ENCODE measurements around the gene PTS. TPM values are rescaled to one million over a fixed set of nuclear protein-coding genes. Genes with fewer than 3 reads are reported as not detected.

The PTS gene
- total and polyA plus RNA-seq, 5 donors from 2014 or later: 7.1 to 71.5 (median 11.7) TPM

DNA sequence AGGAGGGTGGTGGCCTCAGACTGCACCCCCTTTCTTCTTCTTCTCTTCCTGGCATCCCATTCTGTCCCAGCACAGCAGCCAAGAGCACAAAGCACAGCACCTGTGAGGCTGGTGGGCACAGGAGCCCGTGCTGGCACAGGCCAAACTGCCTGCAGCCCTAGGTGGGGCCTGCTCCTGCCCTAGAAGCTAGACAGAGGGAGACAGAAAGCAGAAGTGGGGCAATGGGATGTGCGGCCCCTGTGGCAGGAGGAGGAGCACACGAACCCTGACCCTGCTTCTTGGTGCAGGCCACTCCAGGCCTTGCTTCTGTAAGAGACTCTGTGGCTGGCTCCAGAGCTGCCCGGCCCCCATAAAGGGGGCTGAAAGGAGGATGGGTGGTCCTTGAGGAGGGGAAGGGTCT is 3.9 kb upstream of the PTS start:
- Histone ChIP-seq H3K27me3 (ENCODE audit: control insufficient read depth, insufficient read depth, low read length) (no peaks in the 10 kb centered on the region), H3K4me1 (ENCODE audit: control insufficient read depth, insufficient read depth, low read length, poor library complexity, severe bottlenecking) (peaks cover 11% of the 10 kb centered on the region), H3K4me3 (ENCODE audit: low read depth, low read length) (no peak overlapping the region), H3K27ac (ENCODE audit: insufficient read depth, low read length, poor library complexity, severe bottlenecking) (no peak overlapping the region), H3K36me3 (ENCODE audit: control insufficient read depth, insufficient read depth, low read length) (no peaks in the 10 kb centered on the region), H3K9me3 (ENCODE audit: control insufficient read depth in 2 of 2, low read length in 2 of 2) (no peaks in the 10 kb centered on the region)
- Mint-ChIP-seq H3K4me1 (peaks cover 7 to 22% (median 9%) of the 10 kb centered on the region in 4 donors), H3K36me3 (no peaks in the 10 kb centered on the region), H3K9me3 (no peaks in the 10 kb centered on the region), H3K4me3 (no peak overlapping the region), H3K27ac (no peak overlapping the region), H3K27me3 (no peaks in the 10 kb centered on the region)
- DNase-seq (no peak), ATAC-seq (ENCODE audit: low read depth in 2 of 2) (no peak)

DNA sequence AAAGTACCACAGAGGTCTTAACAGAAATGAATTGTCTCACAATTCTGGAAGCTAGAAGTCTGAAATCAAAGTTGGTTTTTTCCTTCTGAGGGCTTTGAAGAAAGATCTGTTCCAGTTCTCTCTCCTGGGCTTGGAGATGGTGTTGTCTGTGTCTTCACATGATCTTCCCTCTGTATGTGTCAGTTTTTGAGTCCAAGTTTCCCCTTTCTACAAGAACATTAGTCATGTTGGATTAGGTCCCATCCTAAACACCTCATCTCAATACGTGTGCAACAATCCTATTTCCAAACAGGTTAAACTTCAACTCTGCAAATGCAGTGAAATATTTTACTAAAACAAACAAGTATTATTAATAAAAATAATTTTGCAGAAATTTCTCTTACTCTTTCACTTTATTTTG is 3.1 kb upstream of the PTS start:
- Histone ChIP-seq H3K27ac (ENCODE audit: insufficient read depth, low read length, poor library complexity, severe bottlenecking) (no peak overlapping the region), H3K4me1 (ENCODE audit: control insufficient read depth, insufficient read depth, low read length, poor library complexity, severe bottlenecking) (peaks cover 15% of the 10 kb centered on the region), H3K36me3 (ENCODE audit: control insufficient read depth, insufficient read depth, low read length) (no peaks in the 10 kb centered on the region), H3K27me3 (ENCODE audit: control insufficient read depth, insufficient read depth, low read length) (no peaks in the 10 kb centered on the region), H3K4me3 (ENCODE audit: low read depth, low read length) (no peak overlapping the region), H3K9me3 (ENCODE audit: control insufficient read depth in 2 of 2, low read length in 2 of 2) (no peaks in the 10 kb centered on the region)
- DNase-seq (no peak), ATAC-seq (ENCODE audit: low read depth in 2 of 2) (no peak)
- H3K9me3 Mint-ChIP-seq: no peaks in the 10 kb centered on the region
- peaks cover under 1% of the 10 kb centered on the region for H3K36me3 Mint-ChIP-seq
- H3K27me3 Mint-ChIP-seq: no peaks in the 10 kb centered on the region
- no peak overlapping the region for H3K4me3 Mint-ChIP-seq
- peaks cover 12 to 30% (median 12%) of the 10 kb centered on the region in 4 donors for H3K4me1 Mint-ChIP-seq
- no peak overlapping the region for H3K27ac Mint-ChIP-seq

DNA sequence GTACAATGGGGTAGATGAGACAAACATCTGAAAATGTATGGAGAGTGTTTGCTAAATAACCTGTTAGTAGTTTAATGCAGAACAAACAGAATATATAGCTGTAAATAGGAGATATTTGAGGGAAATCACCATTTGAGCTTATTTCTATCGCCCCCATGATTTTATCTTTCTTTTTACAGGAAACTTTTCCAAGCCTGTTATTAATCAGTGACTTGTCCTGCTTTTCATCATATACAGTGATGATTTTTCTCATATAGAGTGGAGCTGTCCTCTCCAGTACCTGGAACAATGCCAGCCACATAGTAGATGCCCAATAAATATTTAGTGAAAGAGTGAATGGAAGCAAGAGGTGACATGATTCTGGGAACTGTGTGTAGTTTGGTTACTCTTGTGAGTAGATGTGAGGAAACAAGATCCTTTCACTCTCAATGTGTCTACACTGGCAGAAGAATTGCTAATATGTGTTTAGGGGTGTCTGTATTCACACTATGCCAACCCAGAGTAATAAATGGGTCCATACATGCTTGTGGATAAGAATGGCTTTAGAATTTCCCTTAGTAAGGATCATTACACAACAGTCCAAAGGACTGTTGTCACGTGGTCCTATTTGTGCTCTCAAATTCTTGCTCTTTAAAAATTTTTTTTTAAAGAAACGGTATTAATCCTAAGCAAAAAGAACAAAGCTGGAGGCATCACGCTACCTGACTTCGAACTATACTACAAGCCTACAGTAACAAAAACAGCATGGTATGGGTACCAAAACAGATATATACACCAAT is 2.3 kb upstream of the PTS start:
- Mint-ChIP-seq H3K36me3 (peaks cover 8% of the 10 kb centered on the region), H3K4me1 (peaks cover 16 to 37% (median 17%) of the 10 kb centered on the region in 4 donors), H3K27ac (peak overlapping the region in 1 of 3 donors; percentile 75), H3K27me3 (no peaks in the 10 kb centered on the region), H3K9me3 (no peaks in the 10 kb centered on the region), H3K4me3 (peak overlapping the region in 2 of 4 donors; percentile 30 to 76)
- ATAC-seq (ENCODE audit: low read depth in 2 of 2): no peak
- peaks cover 15% of the 10 kb centered on the region for H3K4me1 ChIP-seq (ENCODE audit: control insufficient read depth, insufficient read depth, low read length, poor library complexity, severe bottlenecking)
- no peaks in the 10 kb centered on the region for H3K27me3 ChIP-seq (ENCODE audit: control insufficient read depth, insufficient read depth, low read length)
- H3K36me3 ChIP-seq (ENCODE audit: control insufficient read depth, insufficient read depth, low read length): peaks cover 2% of the 10 kb centered on the region
- H3K27ac ChIP-seq (ENCODE audit: insufficient read depth, low read length, poor library complexity, severe bottlenecking): no peak overlapping the region
- H3K9me3 ChIP-seq (ENCODE audit: control insufficient read depth in 2 of 2, low read length in 2 of 2): no peaks in the 10 kb centered on the region
- DNase-seq: no peak
- no peak overlapping the region for H3K4me3 ChIP-seq (ENCODE audit: low read depth, low read length)

DNA sequence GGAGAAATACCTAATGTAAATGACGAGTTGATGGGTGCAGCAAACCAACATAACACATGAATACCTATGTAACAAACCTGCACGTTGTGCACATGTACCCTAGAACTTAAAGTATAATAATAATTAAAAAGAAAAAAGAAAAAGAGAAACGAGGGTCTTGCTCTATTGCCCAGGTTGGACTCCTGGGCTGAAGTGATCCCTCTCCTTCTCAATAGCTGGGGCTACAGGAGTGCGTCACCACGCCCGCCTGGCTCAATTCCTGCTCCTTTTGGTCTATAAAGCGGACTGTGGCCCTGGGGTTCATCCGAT is 521 bp upstream of the PTS start:
- Mint-ChIP-seq H3K27me3 (no peaks in the 10 kb centered on the region), H3K4me3 (peak overlapping the region; percentile 94 to 96 (median 94)), H3K36me3 (peaks cover 21% of the 10 kb centered on the region), H3K4me1 (peaks cover 16 to 41% (median 18%) of the 10 kb centered on the region in 4 donors), H3K27ac (peak overlapping the region; percentile 97 to 99 (median 98)), H3K9me3 (no peaks in the 10 kb centered on the region)
- Histone ChIP-seq H3K36me3 (ENCODE audit: control insufficient read depth, insufficient read depth, low read length) (peaks cover 16% of the 10 kb centered on the region), H3K4me3 (ENCODE audit: low read depth, low read length) (peak overlapping the region; percentile 89), H3K9me3 (ENCODE audit: control insufficient read depth in 2 of 2, low read length in 2 of 2) (no peaks in the 10 kb centered on the region), H3K27me3 (ENCODE audit: control insufficient read depth, insufficient read depth, low read length) (no peaks in the 10 kb centered on the region), H3K4me1 (ENCODE audit: control insufficient read depth, insufficient read depth, low read length, poor library complexity, severe bottlenecking) (peaks cover 15% of the 10 kb centered on the region), H3K27ac (ENCODE audit: insufficient read depth, low read length, poor library complexity, severe bottlenecking) (peak overlapping the region; percentile 93)
- DNase-seq: no peak
- no peak for ATAC-seq (ENCODE audit: low read depth in 2 of 2)

DNA sequence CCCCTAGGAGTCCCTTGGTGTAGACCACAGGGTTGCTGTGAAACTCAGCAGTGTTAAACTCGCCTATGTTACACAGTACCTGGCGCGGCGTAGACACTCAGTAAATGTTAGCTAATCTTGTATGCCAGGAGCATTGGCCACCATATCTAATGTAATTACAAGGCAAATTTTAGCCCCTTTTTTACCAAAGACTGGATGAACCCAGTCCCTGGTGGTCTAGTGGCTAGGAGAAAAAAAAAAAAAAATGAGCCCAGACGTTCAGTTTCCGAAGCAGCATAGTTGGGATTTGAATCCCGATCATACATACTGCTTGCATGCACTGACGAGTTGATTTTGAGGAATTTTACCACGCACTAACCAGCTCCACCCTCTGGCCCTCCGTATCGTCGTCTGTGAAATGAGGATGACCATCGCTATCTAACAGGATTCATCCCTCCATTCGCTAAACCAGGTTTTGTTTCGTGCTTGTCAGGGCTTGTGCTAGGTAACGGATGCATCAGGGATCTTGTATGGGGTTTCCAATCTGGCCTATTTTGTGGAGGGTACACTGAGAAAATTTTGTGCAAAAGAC is 688 bp downstream of the PTS start:
- DNase-seq (no peak), ATAC-seq (ENCODE audit: low read depth in 2 of 2) (peak; percentile 69 to 72)
- peak overlapping the region; percentile 87 for H3K4me3 ChIP-seq (ENCODE audit: low read depth, low read length)
- Mint-ChIP-seq H3K4me3 (peak overlapping the region; percentile 94 to 96 (median 94)), H3K4me1 (peaks cover 16 to 43% (median 18%) of the 10 kb centered on the region in 4 donors), H3K27ac (peak overlapping the region; percentile 97 to 99 (median 98)), H3K36me3 (peaks cover 31% of the 10 kb centered on the region), H3K27me3 (no peaks in the 10 kb centered on the region), H3K9me3 (no peaks in the 10 kb centered on the region)
- H3K9me3 ChIP-seq (ENCODE audit: control insufficient read depth in 2 of 2, low read length in 2 of 2): no peaks in the 10 kb centered on the region
- peaks cover 21% of the 10 kb centered on the region for H3K36me3 ChIP-seq (ENCODE audit: control insufficient read depth, insufficient read depth, low read length)
- no peaks in the 10 kb centered on the region for H3K27me3 ChIP-seq (ENCODE audit: control insufficient read depth, insufficient read depth, low read length)
- H3K4me1 ChIP-seq (ENCODE audit: control insufficient read depth, insufficient read depth, low read length, poor library complexity, severe bottlenecking): peaks cover 15% of the 10 kb centered on the region
- H3K27ac ChIP-seq (ENCODE audit: insufficient read depth, low read length, poor library complexity, severe bottlenecking): peak overlapping the region; percentile 93

DNA sequence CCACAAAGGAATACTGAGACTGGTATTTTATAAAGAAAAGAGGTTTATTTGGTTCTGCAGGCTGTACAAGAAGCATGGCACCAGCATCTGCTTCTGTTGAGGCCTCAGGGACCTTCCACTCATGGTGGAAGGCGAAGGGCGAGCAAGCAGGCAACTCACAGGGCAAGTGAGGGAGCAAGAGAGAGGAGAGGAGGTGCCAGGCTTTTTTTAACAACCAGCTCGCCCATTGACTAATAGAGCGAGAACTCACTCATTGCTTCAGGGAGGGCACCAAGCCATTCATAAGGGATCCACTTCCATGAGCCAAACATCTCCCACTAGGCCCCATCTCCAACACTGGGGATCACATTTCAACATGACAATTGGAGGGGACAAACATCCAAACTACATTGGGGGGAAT is 1.2 kb downstream of the PTS start:
- H3K4me1 ChIP-seq (ENCODE audit: control insufficient read depth, insufficient read depth, low read length, poor library complexity, severe bottlenecking): peaks cover 15% of the 10 kb centered on the region
- H3K27me3 ChIP-seq (ENCODE audit: control insufficient read depth, insufficient read depth, low read length): no peaks in the 10 kb centered on the region
- H3K9me3 Mint-ChIP-seq: no peaks in the 10 kb centered on the region
- H3K27me3 Mint-ChIP-seq: no peaks in the 10 kb centered on the region
- peak overlapping the region; percentile 97 to 99 (median 98) for H3K27ac Mint-ChIP-seq
- H3K36me3 Mint-ChIP-seq: peaks cover 31% of the 10 kb centered on the region
- ATAC-seq (ENCODE audit: low read depth in 2 of 2): no peak
- peaks cover 25% of the 10 kb centered on the region for H3K36me3 ChIP-seq (ENCODE audit: control insufficient read depth, insufficient read depth, low read length)
- H3K4me3 ChIP-seq (ENCODE audit: low read depth, low read length): peak overlapping the region; percentile 87
- peak overlapping the region; percentile 94 to 96 (median 94) for H3K4me3 Mint-ChIP-seq
- DNase-seq: no peak
- H3K4me1 Mint-ChIP-seq: peaks cover 16 to 43% (median 18%) of the 10 kb centered on the region in 4 donors
- no peak overlapping the region for H3K27ac ChIP-seq (ENCODE audit: insufficient read depth, low read length, poor library complexity, severe bottlenecking)
- H3K9me3 ChIP-seq (ENCODE audit: control insufficient read depth in 2 of 2, low read length in 2 of 2): no peaks in the 10 kb centered on the region

DNA sequence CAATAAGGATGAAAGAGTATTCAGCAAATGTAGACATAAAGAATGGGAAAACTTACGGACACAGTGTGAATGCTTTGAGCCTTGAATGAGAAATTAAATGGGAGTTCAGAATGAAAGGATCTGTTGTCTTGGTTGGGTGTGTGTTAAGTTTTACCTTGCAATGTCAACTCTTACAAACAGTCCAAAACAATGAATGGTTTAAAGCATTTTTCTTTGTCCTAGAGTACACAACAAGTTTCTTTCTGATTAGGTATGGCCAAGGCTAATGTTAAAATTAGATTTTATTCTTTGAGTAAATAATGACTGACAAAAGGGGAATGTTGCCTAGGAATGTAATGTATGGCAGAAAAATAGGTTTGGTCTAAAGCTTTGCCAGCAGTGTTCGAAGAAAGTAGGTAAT is 2.5 kb downstream of the PTS start:
- H3K4me1 Mint-ChIP-seq: peaks cover 16 to 43% (median 18%) of the 10 kb centered on the region in 4 donors
- Histone ChIP-seq H3K27me3 (ENCODE audit: control insufficient read depth, insufficient read depth, low read length) (no peaks in the 10 kb centered on the region), H3K36me3 (ENCODE audit: control insufficient read depth, insufficient read depth, low read length) (peaks cover 35% of the 10 kb centered on the region), H3K4me3 (ENCODE audit: low read depth, low read length) (no peak overlapping the region), H3K4me1 (ENCODE audit: control insufficient read depth, insufficient read depth, low read length, poor library complexity, severe bottlenecking) (peaks cover 15% of the 10 kb centered on the region), H3K9me3 (ENCODE audit: control insufficient read depth in 2 of 2, low read length in 2 of 2) (no peaks in the 10 kb centered on the region), H3K27ac (ENCODE audit: insufficient read depth, low read length, poor library complexity, severe bottlenecking) (no peak overlapping the region)
- peak overlapping the region in 1 of 3 donors; percentile 4 for H3K27ac Mint-ChIP-seq
- DNase-seq (no peak), ATAC-seq (ENCODE audit: low read depth in 2 of 2) (no peak)
- H3K27me3 Mint-ChIP-seq: no peaks in the 10 kb centered on the region
- peaks cover 31% of the 10 kb centered on the region for H3K36me3 Mint-ChIP-seq
- H3K4me3 Mint-ChIP-seq: peak overlapping the region in 2 of 4 donors; percentile 0 to 96
- H3K9me3 Mint-ChIP-seq: no peaks in the 10 kb centered on the region
